ENCODE results near the gene PRDM16. TPM values are rescaled to one million over a fixed set of nuclear protein-coding genes. Genes with fewer than 3 reads are reported as not detected.
A peak's percentile ranks its signal among the peaks of the same experiment; 100 is the strongest.

Gene PRDM16
- total and polyA plus RNA-seq, 2 of the 13 experiments (the other 11 are each of a cell fraction or from before 2014, with no cell fraction given) = 0.15 to 0.81 TPM

GRCh38 chr1:3251099-3251806 is 182.2 kb downstream of the PRDM16 start (continued):
- TF ChIP-seq HOXA7 (CRISPR knock-in tag; IDR thresholded peaks at IDR 0.05) = no peak
- TF ChIP-seq ZNF33B (CRISPR knock-in tag; IDR thresholded peaks at IDR 0.05) = no peak
- no peak for TF ChIP-seq ZNF441 (CRISPR knock-in tag; IDR thresholded peaks at IDR 0.05; ENCODE audit: borderline replicate concordance)
- TF ChIP-seq ZNF205 (CRISPR knock-in tag; IDR thresholded peaks at IDR 0.05) = no peak
- TF ChIP-seq USF2 (IDR thresholded peaks at IDR 0.05; ENCODE audit: low read depth, low read length) = no peak
- TF ChIP-seq USF2 (CRISPR knock-in tag; IDR thresholded peaks at IDR 0.05; ENCODE audit: borderline replicate concordance) = peak; percentile 43
- no peak for TF ChIP-seq SUZ12 (IDR thresholded peaks at IDR 0.05; ENCODE audit: low read depth, low read length)
- no peak for TF ChIP-seq TEAD2 (CRISPR knock-in tag; IDR thresholded peaks at IDR 0.05)
- TF ChIP-seq ATF6 (CRISPR knock-in tag; conservative IDR thresholded peaks at IDR 0.05) = no peak
- no peak for TF ChIP-seq TBL1XR1 (IDR thresholded peaks at IDR 0.05; ENCODE audit: borderline replicate concordance, low read length, partially characterized antibody)
- TF ChIP-seq NKX3-1 (CRISPR knock-in tag; IDR thresholded peaks at IDR 0.05) = no peak
- no peak for TF ChIP-seq KAT8 (CRISPR knock-in tag; IDR thresholded peaks at IDR 0.05)
- TF ChIP-seq NCOA1 (CRISPR knock-in tag; IDR thresholded peaks at IDR 0.05) = no peak
- no peak for TF ChIP-seq ZNF562 (CRISPR knock-in tag; IDR thresholded peaks at IDR 0.05; ENCODE audit: borderline replicate concordance)
- no peak for TF ChIP-seq DRAP1 (CRISPR knock-in tag; IDR thresholded peaks at IDR 0.05)
- no peak for TF ChIP-seq ZHX1 (CRISPR knock-in tag; IDR thresholded peaks at IDR 0.05; ENCODE audit: low read depth)
- TF ChIP-seq ZNF225 (CRISPR knock-in tag; IDR thresholded peaks at IDR 0.05) = no peak
- 0 out of 2 replicates have a peak, but pooled peaks have one; percentile 31 for TF ChIP-seq MLX (CRISPR knock-in tag; IDR thresholded peaks at IDR 0.05)
